Left lobe of liver (tissue), 2 donors: ENCODE data around the gene TOP2A. TPM values are rescaled to one million over a fixed set of nuclear protein-coding genes. Genes with fewer than 3 reads are reported as not detected.

Source experiments
- ATAC-seq: fragments of 200-7000 bp; cut with Tn5 transposase; one replicate; pipeline ENCODE4 v1.9.1; 2020; ENCODE audit warnings: mild to moderate bottlenecking, moderate library complexity
- DNase-seq: peaks from one replicate; pipeline ENCODE4 v3.0.0-alpha.2; 2020; ENCODE audit warnings: low spot score
- total RNA-seq: library from RNA; stranded (reverse); gene quantifications from one replicate; pipeline ENCODE4 v1.2.1, GENCODE V29; 2021
- donor health status: DM: no; HTN: no; CAD: no; lungs with moderate emphysema.
- donor health status: DM: no; HTN: yes; CAD: no.

The TOP2A gene
- total RNA-seq, 1 donor from 2014 or later: 1.8 TPM

- DNase-seq (no peak), ATAC-seq (no peak)
Observed at GRCh38 chr17:40348136-40348504, 69.6 kb downstream of the TOP2A start.

DNA sequence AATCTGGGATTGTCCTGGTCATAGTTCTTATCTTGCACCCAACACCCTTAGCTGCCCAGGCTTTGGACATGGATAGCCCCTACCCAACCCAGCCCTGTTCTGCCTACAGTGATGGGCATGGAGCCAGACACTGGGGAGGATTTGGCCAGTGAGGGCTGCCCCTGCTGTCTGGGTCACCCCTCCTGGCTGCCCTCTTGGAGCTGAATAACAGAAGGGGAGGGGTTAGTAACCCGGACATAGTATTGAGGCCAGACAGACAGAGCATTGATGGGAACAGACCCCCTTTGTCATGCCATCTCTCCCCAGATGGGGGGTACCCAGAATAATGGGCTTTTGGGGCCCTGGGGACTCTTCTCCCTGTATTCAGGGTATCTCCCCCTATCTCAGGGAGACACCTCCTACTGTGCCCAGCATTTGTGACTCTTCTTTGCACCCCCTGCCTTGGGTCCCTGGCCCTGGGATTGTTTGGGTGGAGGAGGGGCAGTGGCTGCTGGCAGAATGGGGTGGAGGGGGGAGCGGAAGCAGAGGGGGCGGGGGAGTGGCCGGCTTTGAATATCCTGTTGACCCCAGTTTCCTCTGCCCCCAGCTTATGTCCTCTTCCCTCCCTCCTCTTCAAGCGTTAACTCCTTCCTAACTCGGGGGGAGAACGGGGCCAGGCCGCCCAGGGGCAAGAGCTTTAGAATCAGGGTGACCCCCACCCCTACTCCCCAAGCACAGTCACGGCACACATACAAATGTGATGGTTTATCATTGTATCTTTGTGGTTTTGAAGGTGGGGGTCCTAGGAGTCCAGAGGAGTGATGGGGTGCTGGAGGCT is 70.2 kb downstream of the TOP2A start:
- peak; percentile 68 for DNase-seq
- no peak for ATAC-seq

GRCh38 chr17:40346765-40347158 is 70.9 kb downstream of the TOP2A start:
- ATAC-seq: no peak
- peak; percentile 61 for DNase-seq

GRCh38 chr17:40345994-40346764 is 71.5 kb downstream of the TOP2A start:
- DNase-seq: no peak
- ATAC-seq: no peak

GRCh38 chr17:40345161-40345993 is 72.3 kb downstream of the TOP2A start:
- DNase-seq (peak; percentile 87), ATAC-seq (peak; percentile 49)

- DNase-seq (no peak), ATAC-seq (no peak)
Observed at GRCh38 chr17:40344421-40345160, 73.1 kb downstream of the TOP2A start.

DNA sequence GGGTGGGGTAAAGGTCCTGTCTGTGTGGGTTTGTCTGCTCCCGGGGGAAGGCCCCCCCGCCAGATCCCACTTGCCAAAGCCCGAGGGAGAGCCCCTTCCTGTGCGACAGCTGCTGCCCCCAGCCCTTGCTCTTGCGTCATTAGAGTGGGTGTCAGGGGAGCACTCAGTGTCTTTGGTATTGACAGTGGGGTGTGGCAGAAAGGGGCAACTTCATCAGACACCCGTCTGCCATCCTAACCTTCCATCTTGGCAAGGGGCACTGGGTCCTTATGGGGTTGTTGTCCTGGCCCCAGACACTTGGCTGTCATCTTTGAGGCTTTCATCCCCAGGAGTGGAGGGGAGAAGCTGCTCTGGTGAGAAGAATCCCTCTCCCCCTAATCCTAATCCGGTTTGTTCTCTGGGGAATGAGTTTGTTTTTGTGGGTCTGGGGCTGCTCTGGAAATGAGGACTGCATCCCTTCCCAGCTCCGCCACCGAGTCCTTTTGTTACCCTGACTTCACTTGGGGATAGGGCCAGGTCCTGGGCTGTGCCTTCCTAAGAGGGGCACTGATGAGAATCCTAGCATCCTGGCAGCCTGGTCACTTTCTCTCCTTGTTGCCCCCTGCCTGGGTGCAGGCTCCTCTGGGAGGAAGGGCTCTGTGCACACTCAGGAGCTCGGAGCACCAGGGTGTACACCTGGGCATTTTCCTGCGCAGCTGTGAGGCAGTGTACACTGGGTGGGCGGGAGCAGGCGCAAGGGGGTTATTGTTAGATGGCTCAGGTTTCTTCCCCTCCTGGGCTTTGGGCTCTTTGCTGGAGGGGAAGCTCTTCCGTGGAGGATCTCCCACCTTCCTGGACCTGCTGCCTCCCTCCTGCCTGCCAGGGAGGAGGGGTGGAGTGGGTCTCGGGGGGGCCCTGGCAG is 74.2 kb downstream of the TOP2A start:
- DNase-seq (peak; percentile 53), ATAC-seq (no peak)

DNA sequence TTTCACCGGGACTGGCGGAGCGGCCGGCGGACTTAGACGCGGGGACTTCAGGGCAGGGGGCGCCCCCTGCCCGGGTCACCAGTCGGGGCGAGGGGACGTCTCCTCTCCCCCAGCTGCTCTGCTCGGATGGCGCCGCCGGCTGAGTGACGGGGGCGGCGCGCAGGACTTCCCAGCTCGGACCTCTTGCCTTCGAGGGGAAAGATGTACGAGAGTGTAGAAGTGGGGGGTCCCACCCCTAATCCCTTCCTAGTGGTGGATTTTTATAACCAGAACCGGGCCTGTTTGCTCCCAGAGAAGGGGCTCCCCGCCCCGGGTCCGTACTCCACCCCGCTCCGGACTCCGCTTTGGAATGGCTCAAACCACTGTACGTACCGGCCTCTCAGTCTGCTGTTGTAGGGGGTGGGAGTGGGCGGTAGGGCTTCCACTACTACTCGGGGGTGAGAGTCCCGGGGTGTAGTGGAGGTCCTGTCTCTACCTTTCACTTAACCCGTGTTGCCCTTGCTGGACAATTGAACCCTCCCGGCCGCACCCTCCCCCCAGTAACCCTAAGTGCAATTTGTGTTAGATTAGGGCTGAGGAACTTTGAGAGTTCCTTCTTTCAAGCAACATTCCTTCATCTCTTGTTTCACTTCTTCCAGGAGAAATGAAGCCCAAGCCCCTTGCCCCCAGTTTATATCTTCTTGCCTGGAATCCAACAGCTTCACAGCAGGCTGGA is 75.0 kb downstream of the TOP2A start:
- DNase-seq (peak; percentile 54), ATAC-seq (no peak)

DNA sequence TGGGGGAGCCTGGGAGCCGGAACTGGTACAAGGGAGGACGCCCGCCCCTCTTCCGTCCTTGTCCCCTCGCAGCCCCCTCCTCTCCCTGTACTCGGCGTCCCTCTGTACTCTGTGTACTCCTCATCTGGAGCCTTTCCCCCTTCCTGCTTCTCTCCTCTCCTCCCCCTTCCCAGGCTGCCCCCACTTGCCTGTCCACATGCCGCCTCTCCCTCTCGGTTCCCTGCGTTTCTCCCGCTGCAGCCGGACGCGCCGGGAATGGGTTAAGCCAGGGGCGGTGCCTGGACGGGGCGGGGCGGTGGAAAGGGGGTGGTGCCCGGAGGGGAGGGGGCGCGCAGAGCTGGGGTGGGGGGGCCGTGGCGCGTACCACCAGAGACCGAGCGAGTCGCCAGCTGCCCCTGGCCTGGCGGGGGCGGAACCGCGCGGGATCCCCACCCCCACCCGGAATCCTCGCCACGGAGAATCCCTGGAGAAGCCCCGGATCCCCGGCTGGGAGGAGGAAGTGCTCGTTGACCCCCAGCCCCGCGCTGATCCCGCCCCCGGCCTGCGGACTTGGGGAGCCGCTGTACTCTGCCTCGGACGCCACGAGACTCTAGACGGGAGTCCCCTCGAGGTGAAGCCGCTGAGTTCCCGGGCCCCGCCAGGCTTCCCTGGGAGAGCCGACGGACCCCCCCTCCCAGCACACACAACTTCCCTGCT is 75.7 kb downstream of the TOP2A start:
- DNase-seq: peak; percentile 88
- peak; percentile 69 for ATAC-seq

DNA sequence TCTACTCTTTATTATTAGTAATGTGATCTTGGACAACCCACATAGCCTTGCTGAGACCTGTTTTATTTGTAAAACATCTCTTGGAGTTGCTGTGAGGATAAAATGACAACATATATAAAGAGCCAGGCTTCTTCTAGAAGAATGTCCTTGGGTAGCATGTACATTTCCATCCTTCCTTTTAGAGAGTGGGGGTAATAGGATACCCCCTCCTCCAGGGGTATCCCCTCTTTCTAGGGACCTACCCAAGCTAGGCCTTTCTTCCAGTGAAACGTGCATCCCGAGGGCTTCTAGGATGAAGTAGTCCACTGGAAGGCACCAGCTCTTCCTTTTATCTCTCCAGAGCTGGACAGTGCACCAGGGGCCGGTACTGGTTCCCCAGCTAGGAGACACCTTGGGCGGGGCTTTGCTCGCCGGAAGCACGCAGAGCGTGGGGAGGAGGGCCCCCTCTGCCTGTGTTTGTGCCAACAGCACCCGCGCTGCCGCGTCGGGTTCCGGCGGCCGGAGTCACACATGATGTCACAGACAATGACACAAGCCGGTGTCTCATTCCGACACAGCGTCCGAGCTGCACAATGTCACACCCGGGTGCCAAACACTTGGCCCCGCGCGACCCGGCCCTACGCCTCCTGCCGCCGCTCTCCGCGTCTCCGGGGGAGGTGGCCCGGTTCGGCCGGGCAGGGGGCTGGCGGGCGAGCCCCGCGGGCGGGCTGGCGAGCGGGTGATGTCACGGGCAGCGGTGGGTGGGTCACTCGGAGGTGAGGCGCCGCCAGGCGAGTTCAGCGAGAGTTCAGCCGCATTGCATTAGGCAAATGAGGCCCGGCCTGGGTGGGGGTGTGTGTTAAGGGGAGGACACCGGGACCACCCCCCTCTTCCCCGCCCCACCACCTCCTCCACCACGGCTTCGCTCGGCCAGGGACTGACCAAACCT is 76.6 kb downstream of the TOP2A start:
- DNase-seq: peak; percentile 93
- peak; percentile 65 for ATAC-seq

DNA sequence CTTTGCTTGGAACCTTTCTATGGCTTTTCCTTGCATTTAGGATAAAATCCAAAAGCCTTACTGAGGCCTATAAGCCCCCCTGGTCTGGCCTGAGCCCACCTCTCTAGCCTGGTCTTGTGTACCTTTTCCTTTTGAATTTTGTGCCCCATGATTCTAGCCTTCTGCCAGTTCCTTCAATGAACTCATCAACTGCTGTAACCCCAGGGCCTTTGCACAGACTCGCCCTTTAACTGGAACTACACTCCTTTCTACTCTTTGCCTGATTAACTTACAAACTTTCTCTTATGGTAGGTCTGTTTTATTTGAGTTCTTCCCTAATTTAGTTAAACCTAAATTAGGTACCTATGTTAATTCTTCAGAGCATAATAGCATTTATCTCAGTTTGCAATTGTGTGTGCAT is 77.4 kb downstream of the TOP2A start:
- no peak for DNase-seq
- no peak for ATAC-seq

DNA sequence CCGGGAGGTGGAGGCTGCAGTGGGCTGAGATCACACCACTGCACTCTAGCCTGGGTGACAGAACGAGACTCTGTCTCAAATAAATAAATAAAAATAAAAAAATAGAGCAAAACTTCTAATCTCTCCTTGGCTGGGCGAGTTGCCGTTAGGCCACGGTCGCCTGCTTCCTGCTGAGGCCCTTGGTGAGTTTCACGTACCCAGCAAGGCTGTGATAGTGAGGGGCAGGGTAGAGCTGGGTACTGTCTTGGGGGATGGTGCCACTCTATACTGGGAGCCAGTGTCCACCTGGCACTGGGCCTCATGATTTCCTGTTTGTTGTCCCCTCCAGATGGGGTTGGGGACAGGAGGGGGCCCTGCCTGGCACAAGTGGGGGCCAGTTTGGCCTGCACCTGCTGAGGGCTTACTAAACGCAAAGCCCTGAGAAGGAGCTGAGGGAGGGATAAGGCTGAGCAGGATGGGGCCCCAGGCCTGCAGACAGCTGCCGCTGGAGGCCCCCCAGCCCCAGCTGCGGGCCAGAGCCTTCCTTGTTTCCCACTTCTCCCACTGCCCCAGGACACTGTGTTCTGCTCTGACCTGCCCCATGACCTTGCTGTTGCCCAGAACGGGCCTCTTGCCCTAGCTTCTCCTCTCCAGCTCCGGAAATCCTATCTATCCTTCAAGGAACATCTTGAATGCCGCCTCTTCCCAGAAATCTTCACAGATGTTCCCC is 78.6 kb downstream of the TOP2A start:
- DNase-seq (no peak), ATAC-seq (no peak)
